ENCODE measurements around the gene PRKCA.

- TF ChIP-seq CTCF (IDR thresholded peaks at IDR 0.05) (no peak), POLR2A (IDR thresholded peaks at IDR 0.05) (no peak)
Measured at GRCh38 chr17:66335797-66336196, 33.4 kb downstream of the PRKCA start.
